GM12891 (cell line): ENCODE measurements around the gene PUS10.

Source experiments
- PAX5 ChIP-seq: IDR thresholded peaks from 2 replicates; pipeline ENCODE4 v1.6.1; 2011; ENCODE audit warnings: low read length, moderate library complexity, mild to moderate bottlenecking; ENCODE audit not compliant: insufficient read depth, severe bottlenecking
- POLR2A ChIP-seq: IDR thresholded peaks from 2 replicates; pipeline ENCODE4 v1.6.1; 2011; ENCODE audit warnings: low read depth, low read length, control low read depth
- POLR2AphosphoS5 ChIP-seq: IDR thresholded peaks from 2 replicates; pipeline ENCODE4 v1.6.1; 2011; ENCODE audit warnings: low read depth, low read length, control low read depth
- TAF1 ChIP-seq: IDR thresholded peaks from 2 replicates; pipeline ENCODE4 v1.6.1; 2011; ENCODE audit warnings: low read depth, low read length, control low read depth

- no peak for TF ChIP-seq PAX5
- TF ChIP-seq POLR2AphosphoS5: no peak
- TF ChIP-seq POLR2A: no peak
- no peak for TF ChIP-seq TAF1
Measured at GRCh38 chr2:60972889-60973656, 45.0 kb downstream of the PUS10 start.
